NT2/D1 (cell line): Measurements from ENCODE around the gene CD4.

Experiments
- SUZ12 ChIP-seq: IDR thresholded peaks from 2 replicates; pipeline ENCODE4 v1.6.1; 2011; ENCODE audit not compliant: insufficient read length, insufficient read depth; ENCODE audit errors: extremely low read depth
- YY1 ChIP-seq: IDR thresholded peaks from 2 replicates; pipeline ENCODE4 v1.6.1; 2011; ENCODE audit not compliant: insufficient read length, insufficient read depth
- ZNF274 ChIP-seq: IDR thresholded peaks from 2 replicates; pipeline ENCODE4 v1.6.1; 2011; ENCODE audit warnings: mild to moderate bottlenecking, low read depth, low read length

- TF ChIP-seq SUZ12 (no peak), YY1 (peak; percentile 76), ZNF274 (no peak)
Measured at GRCh38 chr12:6851921-6852650, 62.8 kb downstream of the CD4 start, which contains the start of gene USP5.
